Prostate gland (tissue), 2 donors: Measurements from ENCODE around the gene BARX2. TPM values are rescaled to one million over a fixed set of nuclear protein-coding genes. Genes with fewer than 3 reads are reported as not detected.

Experiments
- DNase-seq: peaks from one replicate; pipeline ENCODE4 v3.0.0-alpha.2; 2019; ENCODE audit warnings: low spot score
- H3K27ac ChIP-seq, 2 donors: fragments of 200-600 bp; sonication (generic); 2 replicates each; pipeline ENCODE4 v1.5.1; 2017 to 2019
- H3K27me3 ChIP-seq: fragments of 200-600 bp; sonication (generic); replicated peaks from 2 replicates; pipeline ENCODE4 v1.5.1; 2019; ENCODE audit not compliant: insufficient read depth
- H3K36me3 ChIP-seq, 2 donors: fragments of 200-600 bp; sonication (generic); 1 replicate in 1 of 2; 2 replicates in 1 of 2; pipeline versions ENCODE4 v1.5.1 to v1.8.1; 2017 to 2019
- H3K4me1 ChIP-seq: fragments of 200-600 bp; sonication (generic); replicated peaks from 2 replicates; pipeline ENCODE4 v1.5.1; 2019
- H3K4me3 ChIP-seq, 2 donors: fragments of 200-600 bp; sonication (generic); 2 replicates each; pipeline ENCODE4 v1.5.1; 2017 to 2019
- H3K9me3 ChIP-seq: fragments of 200-600 bp; sonication (generic); 2 replicates; pipeline ENCODE4 v1.5.1; 2017
- POLR2A ChIP-seq: fragments of 450-650 bp; IDR thresholded peaks from one replicate; pipeline ENCODE4 v1.6.1; 2016; ENCODE audit warnings: antibody characterized with exemption, mild to moderate bottlenecking
- POLR2AphosphoS5 ChIP-seq: sonication (generic); formaldehyde crosslinking; IDR thresholded peaks from one replicate; pipeline ENCODE4 v1.6.1; 2017; ENCODE audit warnings: antibody characterized with exemption
- WGBS: methylation state at CpG from one replicate; pipeline ENCODE4 v1.1.5; 2018; 5-methylcytosine and 5-hydroxymethylcytosine counted together
- intact Hi-C: fragments of 100-400 bp; cut with DNase I; formaldehyde crosslinking; loops from one replicate; pipeline ENCODE4 v1.14.2; 2022
- total RNA-seq, 2 donors: library from RNA; depleted of rRNA; stranded (reverse); fragments of >200 nt; gene quantifications; one replicate each; pipeline ENCODE4 v1.1.0, GENCODE V29; 2016
- TF ChIP-seq, protein P1 (sequence below), 4 experiments: fragments of 200-600 bp in 2 of 4; fragments of 450-650 bp in 2 of 4; sonication (generic) in 2 of 4; IDR thresholded peaks; 1 replicate in 3 of 4; 2 replicates in 1 of 4; pipeline ENCODE4 v1.5.1; 2016 to 2019; ENCODE audit warnings: antibody characterized with exemption in 4 of 4, mild to moderate bottlenecking in 2 of 4, moderate library complexity in 2 of 4

The BARX2 gene
- total RNA-seq, 2 donors from 2014 or later, result 3.4 to 5.7 TPM

- intact Hi-C loops, result loop anchor here (5.0 kb wide), 1 partner anchor 379 kb away; no protein-coding TSS in a partner anchor
- no peak for TF ChIP-seq POLR2AphosphoS5
- TF ChIP-seq, protein P1, sequence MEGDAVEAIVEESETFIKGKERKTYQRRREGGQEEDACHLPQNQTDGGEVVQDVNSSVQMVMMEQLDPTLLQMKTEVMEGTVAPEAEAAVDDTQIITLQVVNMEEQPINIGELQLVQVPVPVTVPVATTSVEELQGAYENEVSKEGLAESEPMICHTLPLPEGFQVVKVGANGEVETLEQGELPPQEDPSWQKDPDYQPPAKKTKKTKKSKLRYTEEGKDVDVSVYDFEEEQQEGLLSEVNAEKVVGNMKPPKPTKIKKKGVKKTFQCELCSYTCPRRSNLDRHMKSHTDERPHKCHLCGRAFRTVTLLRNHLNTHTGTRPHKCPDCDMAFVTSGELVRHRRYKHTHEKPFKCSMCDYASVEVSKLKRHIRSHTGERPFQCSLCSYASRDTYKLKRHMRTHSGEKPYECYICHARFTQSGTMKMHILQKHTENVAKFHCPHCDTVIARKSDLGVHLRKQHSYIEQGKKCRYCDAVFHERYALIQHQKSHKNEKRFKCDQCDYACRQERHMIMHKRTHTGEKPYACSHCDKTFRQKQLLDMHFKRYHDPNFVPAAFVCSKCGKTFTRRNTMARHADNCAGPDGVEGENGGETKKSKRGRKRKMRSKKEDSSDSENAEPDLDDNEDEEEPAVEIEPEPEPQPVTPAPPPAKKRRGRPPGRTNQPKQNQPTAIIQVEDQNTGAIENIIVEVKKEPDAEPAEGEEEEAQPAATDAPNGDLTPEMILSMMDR (IDR thresholded peaks at IDR 0.05), result no peak
- no peak for TF ChIP-seq POLR2A
- peaks cover 7% of the 10 kb centered on the region for H3K27me3 ChIP-seq
These were observed 2.1 kb upstream of the BARX2 start for GRCh38 chr11:129373489-129373953.

DNA sequence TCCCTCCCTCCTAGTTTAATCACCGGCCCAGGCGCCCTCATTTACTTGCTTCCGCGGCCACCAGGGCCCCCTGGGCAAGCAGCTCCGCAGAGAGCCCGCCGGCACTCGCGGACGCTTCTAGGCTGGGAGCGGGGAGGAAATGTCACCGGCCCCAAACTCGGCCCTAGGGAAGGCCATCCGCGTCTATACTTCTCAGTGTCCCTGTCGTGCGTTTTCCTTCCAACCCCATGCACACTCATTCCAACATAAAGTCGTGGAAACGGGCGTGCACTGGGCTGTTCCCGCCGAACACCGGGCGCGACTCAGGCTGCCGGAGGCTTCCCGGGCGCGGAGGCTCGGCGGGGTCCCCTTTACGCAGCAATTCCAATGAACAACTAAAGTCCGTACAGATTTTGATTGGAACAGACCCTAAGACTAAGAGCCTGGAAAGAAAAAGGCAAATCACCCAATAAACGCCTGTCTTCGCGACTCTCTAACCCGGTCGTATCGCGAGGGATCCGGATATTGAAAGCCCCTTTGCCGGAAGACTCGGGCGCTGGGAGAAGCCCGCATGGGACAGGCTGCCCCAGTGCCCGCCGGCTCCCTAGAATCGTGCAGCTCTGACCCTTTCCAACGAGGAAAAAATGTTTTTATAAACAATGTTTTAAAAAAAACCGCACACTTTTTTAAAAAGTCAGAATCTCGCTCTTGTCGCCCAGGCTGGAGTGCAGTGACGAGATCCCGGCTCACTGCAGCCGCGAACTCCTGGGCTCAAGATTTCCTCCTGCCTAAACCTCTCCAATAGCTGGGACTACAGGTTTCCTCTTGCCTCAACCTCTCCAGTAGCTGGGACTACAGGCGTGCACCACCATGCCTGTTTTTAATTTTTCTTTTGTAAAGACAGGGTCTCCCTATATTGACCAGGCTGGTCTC, 1.3 kb upstream of the BARX2 start:
- WGBS, result 17% methylated on average over 57 of the region's 57 CpGs
- TF ChIP-seq POLR2AphosphoS5 (no peak), POLR2A (no peak)
- TF ChIP-seq, protein P1 (IDR thresholded peaks at IDR 0.05), result no peak
- intact Hi-C loops, result loop anchor here (5.0 kb wide), 1 partner anchor 378 kb away; no protein-coding TSS in a partner anchor
- Histone ChIP-seq H3K4me3 (no peak overlapping the region), H3K27ac (no peak overlapping the region), H3K4me1 (peaks cover 4% of the 10 kb centered on the region), H3K9me3 (no peaks in the 10 kb centered on the region), H3K27me3 (peaks cover 7% of the 10 kb centered on the region), H3K36me3 (no peaks in the 10 kb centered on the region)
- DNase-seq, result no peak

More at GRCh38 chr11:129373489-129373953, 2.1 kb upstream of the BARX2 start:
- 12% methylated on average over 24 of the region's 24 CpGs for WGBS
- Histone ChIP-seq H3K27ac (no peak overlapping the region), H3K9me3 (no peaks in the 10 kb centered on the region), H3K4me1 (peaks cover 4% of the 10 kb centered on the region), H3K36me3 (no peaks in the 10 kb centered on the region), H3K4me3 (no peak overlapping the region)
- no peak for DNase-seq

GRCh38 chr11:129374993-129375750, 476 bp upstream of the BARX2 start:
- intact Hi-C loops, result loop anchor here (5.0 kb wide), 1 partner anchor 377 kb away; no protein-coding TSS in a partner anchor
- Histone ChIP-seq H3K27ac (peak overlapping the region in 1 of 2 donors; percentile 18), H3K4me1 (peaks cover 4% of the 10 kb centered on the region), H3K27me3 (peaks cover 7% of the 10 kb centered on the region), H3K4me3 (peak overlapping the region; percentile 24 to 46), H3K36me3 (no peaks in the 10 kb centered on the region), H3K9me3 (no peaks in the 10 kb centered on the region)
- peak; percentile 25 for TF ChIP-seq POLR2A
- TF ChIP-seq, protein P1 (IDR thresholded peaks at IDR 0.05), result no peak
- WGBS, result 3% methylated on average over 66 of the region's 66 CpGs
- DNase-seq, result peak; percentile 43

GRCh38 chr11:129376658-129377341, 1.2 kb downstream of the BARX2 start:
- intact Hi-C loops, result no loop called here
- H3K27me3 ChIP-seq, result peaks cover 7% of the 10 kb centered on the region

More at GRCh38 chr11:129376658-129377341, 1.2 kb downstream of the BARX2 start:
- TF ChIP-seq, protein P1 (IDR thresholded peaks at IDR 0.05), result no peak
- H3K4me1 ChIP-seq, result peaks cover 4% of the 10 kb centered on the region
- WGBS, result 70% methylated on average over 12 of the region's 12 CpGs
- DNase-seq, result no peak
- no peak overlapping the region for H3K27ac ChIP-seq
- peak overlapping the region in 1 of 2 donors; percentile 24 for H3K4me3 ChIP-seq
- no peaks in the 10 kb centered on the region for H3K36me3 ChIP-seq
- no peaks in the 10 kb centered on the region for H3K9me3 ChIP-seq
